AG09319 (cell line): ENCODE results near the gene P2RY2.

Experiments
- DNase-seq: peaks from one replicate; pipeline ENCODE4 v3.0.0-alpha.2; 2010; ENCODE audit warnings: low read depth; ENCODE audit errors: extremely low read depth
- CTCF ChIP-seq: IDR thresholded peaks from 2 replicates; pipeline ENCODE4 v1.5.1; 2011; ENCODE audit warnings: low read depth, mild to moderate bottlenecking, inconsistent platforms, low read length, moderate library complexity

P2RY2 gene

GRCh38 chr11:73206801-73207200 lies 11.3 kb upstream of the P2RY2 start:
- no peak for DNase-seq
- TF ChIP-seq CTCF: no peak

DNA sequence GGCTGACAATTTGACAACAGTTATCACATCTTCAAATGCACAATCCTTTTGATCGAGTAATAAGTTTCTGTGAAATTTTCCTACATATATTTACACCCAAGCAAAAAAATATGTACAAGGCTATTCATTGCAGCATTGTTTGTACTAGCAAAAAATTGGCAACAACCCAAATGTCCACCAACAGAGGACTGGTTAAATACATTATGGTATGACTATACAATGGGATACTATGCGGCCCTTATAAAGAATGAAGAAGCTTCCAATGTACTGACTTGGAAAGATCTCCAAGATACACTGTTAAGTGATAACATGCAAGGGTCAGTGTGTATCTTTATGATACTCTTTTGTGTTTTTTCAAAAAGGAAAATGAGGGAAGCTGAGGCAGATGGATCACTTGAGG lies 8.2 kb upstream of the P2RY2 start:
- no peak for DNase-seq
- no peak for TF ChIP-seq CTCF

DNA sequence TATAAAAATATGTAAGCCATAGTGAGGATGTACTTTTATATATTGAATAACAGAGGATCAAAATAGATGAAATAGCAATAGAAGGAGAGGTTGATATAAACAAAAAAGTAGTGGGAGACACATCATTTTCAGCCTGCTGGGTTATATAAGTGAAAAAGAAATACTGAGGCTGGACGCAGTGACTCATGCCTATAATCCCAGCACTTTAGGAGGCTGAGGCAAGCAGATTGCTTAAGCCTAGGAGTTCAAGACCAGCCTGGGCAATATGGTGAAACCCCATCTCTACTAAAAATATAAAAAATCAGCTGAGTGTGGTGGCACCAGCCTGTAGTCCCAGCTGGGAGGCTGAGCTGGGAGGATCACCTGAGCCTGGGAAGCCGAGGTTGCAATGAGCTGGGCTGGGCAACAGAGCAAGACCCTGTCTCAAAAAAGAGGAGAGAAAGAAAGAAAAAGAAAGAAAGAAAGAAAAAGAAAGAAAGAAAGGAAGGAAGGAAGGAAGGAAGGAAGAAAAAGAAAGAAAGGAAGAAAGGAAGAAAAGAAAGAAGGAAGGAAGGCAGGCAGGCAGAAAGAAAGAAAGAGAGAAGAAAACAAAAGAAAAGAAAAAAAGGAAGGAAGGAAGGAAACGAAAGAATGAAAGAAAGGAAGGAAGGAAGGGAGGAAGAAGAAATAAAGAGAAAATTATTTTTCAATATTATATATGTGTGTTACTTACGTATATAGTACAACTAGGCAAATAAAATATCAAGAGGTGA lies 7.0 kb upstream of the P2RY2 start:
- DNase-seq: no peak
- TF ChIP-seq CTCF: no peak

- DNase-seq: no peak
- no peak for TF ChIP-seq CTCF
Observed at GRCh38 chr11:73213196-73214143, 4.6 kb upstream of the P2RY2 start.

- no peak for DNase-seq
Observed at GRCh38 chr11:73215191-73216134, 2.6 kb upstream of the P2RY2 start.

GRCh38 chr11:73216465-73216864 lies 1.6 kb upstream of the P2RY2 start:
- no peak for TF ChIP-seq CTCF
- no peak for DNase-seq

More at GRCh38 chr11:73215191-73216134, 2.6 kb upstream of the P2RY2 start:
- no peak for TF ChIP-seq CTCF
